ENCODE measurements around the gene PCBP3.

Gene PCBP3

GRCh38 chr21:45635271-45636151 lies 8.0 kb upstream of the PCBP3 start:
- TF ChIP-seq, protein P1, sequence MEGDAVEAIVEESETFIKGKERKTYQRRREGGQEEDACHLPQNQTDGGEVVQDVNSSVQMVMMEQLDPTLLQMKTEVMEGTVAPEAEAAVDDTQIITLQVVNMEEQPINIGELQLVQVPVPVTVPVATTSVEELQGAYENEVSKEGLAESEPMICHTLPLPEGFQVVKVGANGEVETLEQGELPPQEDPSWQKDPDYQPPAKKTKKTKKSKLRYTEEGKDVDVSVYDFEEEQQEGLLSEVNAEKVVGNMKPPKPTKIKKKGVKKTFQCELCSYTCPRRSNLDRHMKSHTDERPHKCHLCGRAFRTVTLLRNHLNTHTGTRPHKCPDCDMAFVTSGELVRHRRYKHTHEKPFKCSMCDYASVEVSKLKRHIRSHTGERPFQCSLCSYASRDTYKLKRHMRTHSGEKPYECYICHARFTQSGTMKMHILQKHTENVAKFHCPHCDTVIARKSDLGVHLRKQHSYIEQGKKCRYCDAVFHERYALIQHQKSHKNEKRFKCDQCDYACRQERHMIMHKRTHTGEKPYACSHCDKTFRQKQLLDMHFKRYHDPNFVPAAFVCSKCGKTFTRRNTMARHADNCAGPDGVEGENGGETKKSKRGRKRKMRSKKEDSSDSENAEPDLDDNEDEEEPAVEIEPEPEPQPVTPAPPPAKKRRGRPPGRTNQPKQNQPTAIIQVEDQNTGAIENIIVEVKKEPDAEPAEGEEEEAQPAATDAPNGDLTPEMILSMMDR (IDR thresholded peaks at IDR 0.05), result no peak
- TF ChIP-seq ZFX (IDR thresholded peaks at IDR 0.05; ENCODE audit: borderline replicate concordance), result no peak
- H3K27ac ChIP-seq, result no peak overlapping the region

DNA sequence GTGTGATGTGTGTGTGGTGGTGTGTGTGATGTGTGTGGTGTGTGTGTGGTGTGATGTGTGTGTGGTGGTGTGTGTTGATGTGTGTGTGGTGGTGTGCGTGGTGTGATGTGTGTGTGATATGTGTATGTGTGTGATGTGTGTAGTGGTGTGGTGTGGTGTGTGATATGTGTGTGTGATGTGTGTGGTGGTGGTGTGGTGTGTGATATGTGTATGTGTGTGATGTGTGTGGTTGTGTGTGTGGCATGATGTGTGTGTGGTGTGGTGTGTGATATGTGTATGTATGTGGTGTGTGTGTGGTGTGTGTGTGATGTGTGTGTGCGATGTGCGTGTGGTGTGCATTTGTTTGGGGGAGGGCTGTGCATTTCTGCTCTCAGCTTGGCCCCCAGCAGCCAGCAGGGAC lies 7.1 kb upstream of the PCBP3 start:
- H3K27ac ChIP-seq, result no peak overlapping the region
- no peak for TF ChIP-seq ZFX (IDR thresholded peaks at IDR 0.05; ENCODE audit: borderline replicate concordance)
- TF ChIP-seq, protein P1 (IDR thresholded peaks at IDR 0.05), result no peak

DNA sequence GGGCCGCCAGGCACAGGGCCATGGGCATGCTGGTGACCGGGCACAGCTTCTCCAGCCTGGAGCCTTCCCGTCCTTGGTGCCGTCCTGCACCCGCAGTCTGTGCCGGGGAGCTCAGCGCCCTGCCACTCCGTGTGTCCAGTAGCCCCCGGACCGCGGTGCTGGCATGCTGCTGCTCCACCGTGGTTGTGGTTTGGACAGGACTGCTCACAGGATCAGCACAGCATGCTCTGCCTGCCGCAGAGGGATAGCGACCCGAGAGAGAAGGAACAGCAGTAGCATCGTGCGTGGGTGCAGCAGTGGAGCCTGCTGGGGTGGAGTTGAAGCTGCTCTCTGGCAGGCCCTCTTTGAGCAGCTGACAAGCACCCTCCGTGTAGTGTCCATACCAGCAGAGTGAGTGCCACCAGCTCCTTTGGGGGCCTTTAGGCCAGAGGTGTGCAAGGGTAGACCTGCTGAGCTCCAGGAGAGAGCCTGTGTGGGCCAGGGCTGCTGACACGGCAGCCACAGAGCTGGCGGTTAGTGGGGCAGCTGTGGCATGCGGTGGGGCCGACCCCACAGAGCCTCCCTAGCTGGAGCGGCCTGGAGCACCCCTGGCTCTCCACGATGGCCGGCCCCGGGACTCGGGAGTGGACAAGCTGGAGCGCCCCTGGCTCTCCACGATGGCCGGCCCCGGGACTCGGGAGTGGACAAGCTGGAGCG lies 6.4 kb upstream of the PCBP3 start:
- TF ChIP-seq, protein P1 (IDR thresholded peaks at IDR 0.05), result no peak
- TF ChIP-seq ZFX (IDR thresholded peaks at IDR 0.05; ENCODE audit: borderline replicate concordance), result no peak
- no peak overlapping the region for H3K27ac ChIP-seq

DNA sequence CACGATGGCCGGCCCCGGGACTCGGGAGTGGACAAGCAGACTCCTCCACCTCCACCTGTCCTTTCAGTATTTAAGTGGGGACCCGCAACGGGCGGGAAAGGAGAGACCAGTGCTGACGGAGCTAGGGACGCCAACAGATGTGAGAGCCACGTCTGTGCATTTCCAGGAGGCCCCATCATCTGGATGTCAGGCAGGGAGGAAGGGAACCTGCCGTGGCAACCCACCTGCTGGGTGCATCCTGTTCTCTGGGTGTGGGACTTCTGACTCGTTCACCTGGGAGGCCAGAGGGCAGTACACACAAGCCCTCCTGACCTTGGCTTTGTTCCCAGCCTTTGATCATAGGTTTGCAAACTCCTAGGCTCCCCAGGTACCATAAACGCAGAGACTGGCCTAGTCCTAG lies 5.6 kb upstream of the PCBP3 start:
- TF ChIP-seq, protein P1 (IDR thresholded peaks at IDR 0.05), result no peak
- TF ChIP-seq ZFX (IDR thresholded peaks at IDR 0.05; ENCODE audit: borderline replicate concordance), result no peak
- no peak overlapping the region for H3K27ac ChIP-seq

- TF ChIP-seq, protein P1 (IDR thresholded peaks at IDR 0.05), result no peak
- TF ChIP-seq ZFX (IDR thresholded peaks at IDR 0.05; ENCODE audit: borderline replicate concordance), result no peak
- H3K27ac ChIP-seq, result no peak overlapping the region
Measured at GRCh38 chr21:45638707-45639106, 4.8 kb upstream of the PCBP3 start.

DNA sequence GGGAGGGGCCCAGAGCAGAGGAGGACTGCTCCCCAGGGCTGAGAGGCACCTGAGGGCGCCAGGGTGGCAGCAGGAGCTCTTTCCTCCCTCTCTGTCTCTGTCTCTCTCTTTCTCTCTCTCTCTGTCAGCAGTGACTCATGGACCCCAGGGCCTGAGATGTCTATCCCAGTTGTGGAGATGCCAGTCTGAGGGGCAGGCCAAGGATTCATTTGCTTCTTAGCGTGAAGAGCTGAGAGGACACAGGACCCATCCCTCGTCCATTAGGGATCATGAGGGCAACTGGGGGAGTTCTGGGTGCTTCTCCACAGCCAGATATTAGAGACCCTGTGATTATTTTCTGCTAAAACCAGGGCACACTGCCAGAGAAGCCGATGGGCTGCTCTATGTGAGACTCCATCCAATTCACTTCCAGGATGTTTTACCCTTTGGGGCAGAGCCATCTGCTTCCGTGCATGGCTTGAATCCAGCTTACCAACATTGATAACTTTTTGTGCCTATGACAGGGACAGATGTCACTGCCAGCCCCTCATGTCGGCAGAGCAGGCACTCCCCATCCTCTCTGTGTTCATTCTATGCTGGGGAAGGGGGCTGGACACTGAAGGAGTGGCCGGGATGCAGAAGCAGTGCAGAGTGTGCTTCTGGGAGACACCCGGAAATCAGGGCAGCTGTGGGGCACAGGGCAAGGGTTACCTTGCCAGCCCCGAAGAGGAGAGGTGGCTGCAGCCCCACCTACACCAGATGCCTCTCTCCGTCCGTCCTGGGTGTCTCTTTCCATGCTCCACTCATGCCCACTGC lies 4.1 kb upstream of the PCBP3 start:
- H3K27ac ChIP-seq, result no peak overlapping the region
- TF ChIP-seq ZFX (IDR thresholded peaks at IDR 0.05; ENCODE audit: borderline replicate concordance), result no peak
- TF ChIP-seq, protein P1 (IDR thresholded peaks at IDR 0.05), result no peak

All from 22Rv1 (cell line).